GM10248 (cell line): ENCODE data around the gene CAB39.

ENCODE experiments used
- CTCF ChIA-PET: fragments of 300-600 bp; sonication (Branson Sonifier 250); formaldehyde crosslinking; extraction: SDS; loops from one replicate; lab custom pipeline; 2021; ENCODE audit warnings: antibody characterized with exemption; lab: Yijun Ruan, JAX
- POLR2A ChIA-PET: fragments of 350-650 bp; sonication (Branson Sonifier 250); formaldehyde crosslinking; extraction: SDS; loops from one replicate; lab custom pipeline; 2020; ENCODE audit warnings: antibody characterized with exemption; lab: Yijun Ruan, JAX
- DNase-seq: peaks from one replicate; pipeline ENCODE4 v3.0.0; 2012; ENCODE audit errors: extremely low spot score
- CTCF ChIP-seq: IDR thresholded peaks from 2 replicates; pipeline ENCODE4 v1.5.1; 2012; ENCODE audit warnings: mild to moderate bottlenecking, low read depth; ENCODE audit errors: extremely low read depth, missing control alignments, control extremely low read depth

The CAB39 gene

DNA sequence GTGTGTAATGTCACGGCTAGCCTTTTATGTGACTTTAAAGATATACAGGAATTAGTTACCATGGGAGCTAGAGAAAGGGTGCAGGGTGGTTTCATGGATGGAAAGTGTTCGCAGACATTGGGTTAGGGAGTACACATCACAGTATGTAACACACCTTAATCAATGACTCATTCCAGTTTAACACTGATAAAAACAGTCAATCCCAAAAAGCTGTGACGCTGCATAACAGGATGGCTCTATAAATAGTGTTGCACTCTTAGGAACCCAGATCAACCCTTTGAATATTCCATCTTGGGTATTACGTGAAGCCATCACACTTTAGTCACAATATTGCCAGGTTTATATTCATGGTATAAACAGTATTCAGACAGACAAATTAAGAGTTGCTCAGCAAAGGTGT lies 33.6 kb downstream of the CAB39 start:
- TF ChIP-seq CTCF = no peak
- ChIA-PET CTCF (interaction anchor here (1.2 to 1.7 kb wide), 4 partner anchors 10 to 40 kb away, joined by 3 to 4 read pairs (median 3); no protein-coding TSS in a partner anchor), POLR2A (no interaction called here)
- DNase-seq = no peak

- CTCF ChIA-PET = no interaction called here
- POLR2A ChIA-PET = interaction anchor here (0.5 kb wide), 1 partner anchor 47 kb away, joined by 5 read pairs; no protein-coding TSS in a partner anchor
- no peak for DNase-seq
- no peak for TF ChIP-seq CTCF
These were observed 35.4 kb downstream of the CAB39 start for GRCh38 chr2:230748087-230748486.

DNA sequence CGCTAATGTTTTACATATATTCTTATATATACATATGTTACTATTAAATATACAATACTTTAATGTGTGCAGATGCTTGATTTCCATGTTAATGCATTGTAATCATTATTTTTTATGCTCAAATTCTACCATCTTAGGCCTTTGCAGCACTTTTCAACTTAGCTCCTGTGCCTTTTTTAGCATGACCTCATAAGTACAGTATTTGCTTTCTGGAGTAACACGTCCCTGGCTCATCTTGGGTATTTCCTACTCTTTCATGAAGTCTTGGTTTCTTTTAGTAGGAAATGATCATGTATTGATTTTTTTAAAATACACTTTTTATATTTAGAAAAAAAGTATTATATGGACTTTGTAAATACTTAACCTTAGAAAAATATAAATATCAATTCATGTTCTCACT lies 36.5 kb downstream of the CAB39 start:
- TF ChIP-seq CTCF = no peak
- DNase-seq = no peak
- ChIA-PET POLR2A (no interaction called here), CTCF (interaction anchor here (1.0 kb wide), 1 partner anchor 13 kb away, joined by 4 read pairs; no protein-coding TSS in a partner anchor)

DNA sequence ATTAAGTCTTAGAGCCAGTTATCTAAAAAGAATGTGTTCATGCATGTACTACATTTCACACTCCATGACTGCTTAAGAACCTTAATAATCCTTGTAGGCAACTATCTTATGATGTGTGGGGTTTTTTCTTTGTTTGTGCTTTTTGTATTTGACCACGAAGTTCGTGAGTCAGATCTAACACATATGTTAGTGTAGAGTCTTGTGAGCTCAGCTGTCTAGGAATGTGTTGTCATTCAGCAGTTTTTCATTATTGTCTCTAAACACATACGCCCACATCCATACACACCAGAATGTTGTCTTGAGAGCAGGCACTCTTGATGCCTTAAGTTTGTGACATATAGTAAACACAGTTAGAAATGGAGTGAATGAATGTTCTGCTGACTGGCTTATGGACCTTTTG lies 38.4 kb downstream of the CAB39 start:
- ChIA-PET POLR2A (no interaction called here), CTCF (interaction anchor here (0.9 to 1.9 kb wide), 4 partner anchors 11 to 37 kb away, joined by 3 to 8 read pairs (median 6); no protein-coding TSS in a partner anchor)
- DNase-seq = no peak
- TF ChIP-seq CTCF = no peak

DNA sequence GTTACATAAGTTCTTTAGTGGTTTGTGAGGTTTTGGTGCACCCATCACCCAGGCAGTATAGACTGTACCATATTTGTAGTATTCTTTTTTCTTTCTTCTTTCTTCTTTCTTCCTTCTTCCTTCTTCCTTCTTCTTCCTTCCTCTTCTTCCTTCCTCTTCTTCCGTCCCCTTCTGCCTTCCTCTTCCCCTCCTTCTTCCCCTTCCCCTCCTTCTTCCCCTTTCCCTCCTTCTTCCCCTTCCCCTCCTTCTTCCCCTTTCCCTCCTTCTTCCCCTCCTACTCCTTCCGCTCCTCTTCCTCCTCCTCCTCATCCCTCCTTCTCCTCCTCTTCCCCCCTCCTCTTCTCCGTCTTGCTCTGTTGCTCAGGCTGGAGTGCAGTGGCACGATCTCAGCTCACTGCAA lies 41.6 kb downstream of the CAB39 start:
- no peak for TF ChIP-seq CTCF
- POLR2A ChIA-PET = no interaction called here
- CTCF ChIA-PET = no interaction called here
- no peak for DNase-seq

DNA sequence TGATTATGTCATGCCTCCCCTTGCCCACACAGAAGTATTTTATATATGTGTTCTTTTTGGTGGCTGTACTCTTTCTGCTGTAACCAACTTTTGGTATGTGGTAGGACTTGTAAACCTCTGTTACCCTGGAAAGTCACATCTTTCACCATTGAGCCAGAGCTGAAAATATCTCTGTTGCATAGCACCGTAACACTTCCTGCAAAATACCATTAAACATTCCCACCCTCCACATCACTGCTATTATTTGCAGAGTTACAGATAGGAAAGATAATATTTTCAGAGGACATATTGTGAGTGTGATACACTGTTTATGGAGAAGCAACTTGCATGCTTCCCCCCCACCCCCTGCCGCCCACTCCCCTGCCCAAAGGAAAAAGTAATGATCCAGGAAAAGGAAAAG lies 44.8 kb downstream of the CAB39 start:
- no peak for DNase-seq
- ChIA-PET CTCF (interaction anchor here (1.0 to 1.6 kb wide), 5 partner anchors 10 to 44 kb away, joined by 3 to 8 read pairs (median 3); partner anchors contain the start of gene CAB39), POLR2A (no interaction called here)
- TF ChIP-seq CTCF = no peak
